HEK293T (cell line): ENCODE results near the gene CLDN16.

Experiments
- CTCF ChIA-PET: fragments of 350-600 bp; formaldehyde crosslinking; extraction: SDS; loops from one replicate; lab custom pipeline; 2021; ENCODE audit warnings: antibody characterized with exemption, inconsistent platforms; lab: Yijun Ruan, JAX
- POLR2A ChIA-PET: fragments of 350-600 bp; formaldehyde crosslinking; extraction: SDS; loops from one replicate; lab custom pipeline; 2020; ENCODE audit warnings: antibody characterized with exemption, inconsistent platforms; lab: Yijun Ruan, JAX
- DNase-seq: peaks from one replicate; pipeline ENCODE4 v3.0.0; 2012; ENCODE audit warnings: mixed read lengths; ENCODE audit errors: extremely low spot score
- ARNT ChIP-seq: fragments of 450-650 bp; IDR thresholded peaks from 2 replicates; pipeline ENCODE4 v1.6.1; 2017; ENCODE audit warnings: mild to moderate bottlenecking
- BHLHE40 ChIP-seq: fragments of 450-650 bp; IDR thresholded peaks from 2 replicates; pipeline ENCODE4 v1.6.1; 2016; ENCODE audit warnings: mild to moderate bottlenecking, moderate library complexity, borderline replicate concordance
- CTBP1 ChIP-seq: fragments of 450-650 bp; IDR thresholded peaks from 2 replicates; pipeline ENCODE4 v1.6.1; 2016; ENCODE audit warnings: borderline replicate concordance
- ELF4 ChIP-seq: fragments of 450-650 bp; IDR thresholded peaks from 2 replicates; pipeline ENCODE4 v1.6.1; 2017; ENCODE audit warnings: antibody characterized with exemption
- FOXA1 ChIP-seq: fragments of 450-650 bp; IDR thresholded peaks from 2 replicates; pipeline ENCODE4 v1.6.1; 2016; ENCODE audit warnings: mild to moderate bottlenecking
- FOXK2 ChIP-seq: fragments of 450-650 bp; IDR thresholded peaks from 2 replicates; pipeline ENCODE4 v1.6.1; 2016; ENCODE audit warnings: mild to moderate bottlenecking
- FOXM1 ChIP-seq: fragments of 450-650 bp; IDR thresholded peaks from 2 replicates; pipeline ENCODE4 v1.6.1; 2017; ENCODE audit warnings: mild to moderate bottlenecking, borderline replicate concordance
- HDGF ChIP-seq: fragments of 450-650 bp; IDR thresholded peaks from 2 replicates; pipeline ENCODE4 v1.6.1; 2017; ENCODE audit warnings: antibody characterized with exemption, borderline replicate concordance
- L3MBTL2 ChIP-seq: fragments of 450-650 bp; conservative IDR thresholded peaks from 2 replicates; pipeline ENCODE4 v1.6.1; 2016; ENCODE audit warnings: mild to moderate bottlenecking
- LEF1 ChIP-seq: fragments of 450-650 bp; IDR thresholded peaks from 2 replicates; pipeline ENCODE4 v1.6.1; 2017; ENCODE audit warnings: mild to moderate bottlenecking, borderline replicate concordance
- NFRKB ChIP-seq: fragments of 450-650 bp; IDR thresholded peaks from 2 replicates; pipeline ENCODE4 v1.6.1; 2016; ENCODE audit warnings: mild to moderate bottlenecking, moderate library complexity
- PKNOX1 ChIP-seq: fragments of 450-650 bp; IDR thresholded peaks from 2 replicates; pipeline ENCODE4 v1.6.1; 2016
- SP1 ChIP-seq: fragments of 450-650 bp; IDR thresholded peaks from 2 replicates; pipeline ENCODE4 v1.6.1; 2017
- SUZ12 ChIP-seq: fragments of 450-650 bp; IDR thresholded peaks from 2 replicates; pipeline ENCODE4 v1.6.1; 2016; ENCODE audit warnings: mild to moderate bottlenecking
- TARDBP ChIP-seq: fragments of 450-650 bp; IDR thresholded peaks from 2 replicates; pipeline ENCODE4 v1.6.1; 2016
- ZNF384 ChIP-seq: fragments of 450-650 bp; IDR thresholded peaks from 2 replicates; pipeline ENCODE4 v1.6.1; 2016

Gene CLDN16

GRCh38 chr3:190442240-190442639 lies 54.3 kb downstream of the CLDN16 start:
- TF ChIP-seq CTBP1 (no peak), ARNT (no peak), ZNF384 (no peak), L3MBTL2 (no peak), FOXM1 (no peak), BHLHE40 (no peak), PKNOX1 (no peak)
- ChIA-PET CTCF (no interaction called here), POLR2A (no interaction called here)
- DNase-seq = no peak

GRCh38 chr3:190443257-190443656 lies 55.3 kb downstream of the CLDN16 start:
- ChIA-PET POLR2A (no interaction called here), CTCF (interaction anchor here (0.6 to 0.8 kb wide), 4 partner anchors 19 to 483 kb away, joined by 3 to 4 read pairs (median 4); no protein-coding TSS in a partner anchor)
- no peak for DNase-seq
- no peak for TF ChIP-seq SUZ12
- TF ChIP-seq SP1 = no peak
- no peak for TF ChIP-seq TARDBP
- TF ChIP-seq ELF4 = no peak
- TF ChIP-seq NFRKB = no peak
- no peak for TF ChIP-seq CTBP1
- TF ChIP-seq ARNT = no peak
- no peak for TF ChIP-seq LEF1

- ChIA-PET CTCF (no interaction called here), POLR2A (no interaction called here)
- TF ChIP-seq ARNT = no peak
- no peak for TF ChIP-seq L3MBTL2
- TF ChIP-seq BHLHE40 = no peak
- no peak for TF ChIP-seq NFRKB
- no peak for TF ChIP-seq ELF4
- no peak for DNase-seq
Observed at GRCh38 chr3:190444006-190444405, 56.0 kb downstream of the CLDN16 start.

GRCh38 chr3:190444576-190445145 lies 56.7 kb downstream of the CLDN16 start:
- ChIA-PET CTCF (interaction anchor here (0.7 kb wide), 1 partner anchor 46 kb away, joined by 11 read pairs; no protein-coding TSS in a partner anchor), POLR2A (no interaction called here)
- no peak for DNase-seq
- TF ChIP-seq PKNOX1 = no peak

GRCh38 chr3:190446573-190447279 lies 58.8 kb downstream of the CLDN16 start:
- no peak for DNase-seq
- POLR2A ChIA-PET = no interaction called here
- CTCF ChIA-PET = no interaction called here
- TF ChIP-seq SP1 = no peak
- no peak for TF ChIP-seq ZNF384
- no peak for TF ChIP-seq PKNOX1
- no peak for TF ChIP-seq CTBP1
- no peak for TF ChIP-seq TARDBP
- no peak for TF ChIP-seq FOXK2
- no peak for TF ChIP-seq FOXM1
- no peak for TF ChIP-seq L3MBTL2
- TF ChIP-seq BHLHE40 = no peak
- no peak for TF ChIP-seq LEF1
- no peak for TF ChIP-seq SUZ12

GRCh38 chr3:190448256-190448655 lies 60.3 kb downstream of the CLDN16 start:
- POLR2A ChIA-PET = no interaction called here
- TF ChIP-seq FOXK2 (no peak), L3MBTL2 (no peak), ARNT (no peak), PKNOX1 (no peak), LEF1 (no peak), FOXM1 (no peak), HDGF (no peak), CTBP1 (no peak), ELF4 (no peak), SUZ12 (no peak), TARDBP (no peak), NFRKB (no peak), ZNF384 (no peak), BHLHE40 (no peak), FOXA1 (no peak), SP1 (no peak)
- DNase-seq = no peak
- CTCF ChIA-PET = no interaction called here

GRCh38 chr3:190449801-190450200 lies 61.8 kb downstream of the CLDN16 start, which contains the start of gene TMEM207:
TSS of gene TMEM207 (minus strand) at chr3:190449901. CDS start at chr3:190449809, 92 bp downstream.
- POLR2A ChIA-PET = no interaction called here
- CTCF ChIA-PET = interaction anchor here (1.4 kb wide), 1 partner anchor 35 kb away, joined by 3 read pairs; no protein-coding TSS in a partner anchor
- DNase-seq = no peak
- TF ChIP-seq SUZ12 (no peak), CTBP1 (no peak), ELF4 (no peak), ZNF384 (no peak), BHLHE40 (no peak)
